ENCODE results near the gene S1PR3.

S1PR3 gene

DNA sequence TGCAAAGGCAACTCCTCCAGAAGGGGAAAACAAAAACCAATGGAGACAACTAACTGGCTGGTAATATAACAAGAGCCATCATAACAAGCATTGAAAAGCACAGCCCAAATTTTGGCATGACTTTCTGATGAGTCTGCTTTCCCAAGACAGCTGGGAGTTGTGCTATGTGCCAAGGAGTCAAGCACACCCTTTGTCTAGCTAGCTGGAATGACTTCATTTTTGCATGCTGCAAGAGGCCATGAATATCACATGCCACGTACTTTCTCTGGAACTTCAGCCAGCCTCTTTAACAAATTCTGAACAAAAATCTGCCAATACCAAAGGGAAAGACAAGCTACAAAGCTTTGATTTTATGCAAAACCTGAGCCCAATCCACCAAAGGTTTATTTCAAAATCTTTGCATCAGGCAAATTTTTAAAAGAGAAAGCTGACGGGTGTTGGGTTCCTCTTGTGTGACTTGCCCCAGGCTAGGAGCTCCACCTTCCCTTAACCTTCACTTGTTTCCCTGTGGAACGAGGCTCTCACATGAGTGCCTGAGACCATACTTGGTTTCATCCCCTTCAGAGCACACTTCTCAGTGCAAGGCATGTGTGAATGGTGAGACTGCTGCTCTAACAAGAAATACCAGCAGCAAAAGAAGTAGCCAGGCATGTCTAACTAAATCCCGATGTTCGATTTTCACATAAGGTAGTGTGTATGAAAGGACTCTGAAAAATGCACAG, 47.3 kb downstream of the S1PR3 start:
- no peak for DNase-seq (ENCODE audit: low read depth)

DNA sequence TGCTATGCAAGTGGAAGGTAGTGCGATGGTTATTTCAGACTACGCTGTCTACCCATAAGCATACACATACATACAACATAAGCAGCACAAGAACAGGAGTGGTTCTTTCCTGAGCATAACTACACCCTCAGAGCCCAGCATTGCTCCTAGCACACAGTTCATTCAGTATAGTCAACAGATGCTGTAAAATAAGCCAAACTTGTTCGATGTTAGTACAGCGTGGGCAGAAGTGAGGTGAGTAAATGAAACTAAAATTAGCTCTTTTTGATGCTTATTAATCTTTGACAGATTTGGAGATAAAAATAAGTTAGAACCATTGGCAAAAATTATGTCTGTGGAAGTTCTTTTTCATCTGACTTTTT, 47.8 kb downstream of the S1PR3 start:
- no peak for DNase-seq (ENCODE audit: low read depth)

DNA sequence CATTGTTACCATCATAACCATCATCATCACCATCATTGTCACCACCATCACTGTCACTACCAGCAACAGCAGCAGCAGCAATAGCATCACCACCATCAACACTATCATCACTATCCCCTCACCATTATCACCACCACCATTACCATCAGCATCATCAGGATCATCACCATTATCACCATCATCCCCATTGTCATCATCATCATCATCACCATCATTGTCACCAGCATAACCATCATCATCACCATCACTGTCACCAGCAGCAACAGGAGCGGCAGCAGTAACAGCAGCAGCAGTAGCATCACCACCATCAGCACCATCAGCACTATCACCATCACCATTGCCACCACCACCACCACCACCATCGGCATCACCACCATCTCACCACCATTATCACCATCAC, 48.4 kb downstream of the S1PR3 start:
- no peak for DNase-seq (ENCODE audit: low read depth)

DNA sequence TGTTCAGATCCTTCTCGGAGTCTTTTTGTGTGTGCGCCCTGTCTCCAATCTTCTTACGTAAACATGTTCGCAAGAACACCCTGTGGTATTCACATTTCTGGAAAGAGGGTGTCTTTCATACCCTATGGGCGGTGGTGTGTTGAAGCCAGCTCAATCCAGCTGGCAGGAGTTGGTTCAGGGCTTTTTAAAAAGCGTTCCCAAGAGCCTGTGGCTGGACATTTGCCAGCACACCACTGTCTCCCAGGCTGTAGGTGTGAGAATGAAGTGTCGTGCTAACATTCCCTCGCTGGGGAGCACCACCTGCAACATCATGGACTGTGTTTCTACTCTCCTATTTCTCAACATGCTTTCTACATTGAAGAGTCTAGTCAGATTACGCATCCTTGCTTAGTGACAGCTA, 51.7 kb downstream of the S1PR3 start:
- DNase-seq (ENCODE audit: low read depth), result no peak

DNA sequence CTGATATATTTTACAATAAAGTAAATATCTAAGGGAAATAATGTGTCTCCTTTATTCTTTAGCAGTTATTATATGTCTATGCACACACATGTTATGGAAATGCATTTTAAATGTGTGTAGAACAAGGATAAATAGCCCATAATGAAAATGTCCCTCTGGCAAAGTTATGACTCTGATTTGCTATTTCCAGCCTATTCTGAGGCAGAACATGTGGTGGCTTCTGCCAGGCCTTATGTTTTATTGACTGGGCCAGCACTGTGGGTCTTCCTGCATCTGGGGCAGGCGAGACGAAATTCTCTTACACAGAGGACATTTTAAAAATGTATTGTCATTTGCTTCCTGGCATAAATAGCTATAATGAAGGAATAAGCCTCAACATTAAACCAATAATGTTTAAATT, 52.8 kb downstream of the S1PR3 start:
- DNase-seq (ENCODE audit: low read depth), result no peak

DNA sequence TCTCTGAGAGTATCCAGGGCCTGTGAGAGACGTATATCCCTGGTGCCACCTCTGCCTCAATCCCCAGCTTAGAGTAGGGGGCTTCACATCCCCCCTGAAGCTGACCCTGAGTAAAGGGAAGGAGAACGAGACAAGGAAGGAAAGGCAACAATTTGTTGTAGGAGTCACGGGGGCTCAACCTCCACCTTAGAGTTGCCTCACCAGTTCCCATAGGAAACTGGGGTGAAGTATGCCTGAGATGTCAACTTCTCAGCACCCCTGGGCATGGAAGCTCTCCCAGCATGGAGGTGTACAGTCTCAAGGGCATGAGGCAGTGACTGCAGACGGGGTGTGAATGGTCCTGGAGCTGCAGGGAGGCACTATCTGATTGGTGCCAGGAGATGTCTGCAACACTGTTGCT, 53.6 kb downstream of the S1PR3 start:
- DNase-seq (ENCODE audit: low read depth), result no peak

DNA sequence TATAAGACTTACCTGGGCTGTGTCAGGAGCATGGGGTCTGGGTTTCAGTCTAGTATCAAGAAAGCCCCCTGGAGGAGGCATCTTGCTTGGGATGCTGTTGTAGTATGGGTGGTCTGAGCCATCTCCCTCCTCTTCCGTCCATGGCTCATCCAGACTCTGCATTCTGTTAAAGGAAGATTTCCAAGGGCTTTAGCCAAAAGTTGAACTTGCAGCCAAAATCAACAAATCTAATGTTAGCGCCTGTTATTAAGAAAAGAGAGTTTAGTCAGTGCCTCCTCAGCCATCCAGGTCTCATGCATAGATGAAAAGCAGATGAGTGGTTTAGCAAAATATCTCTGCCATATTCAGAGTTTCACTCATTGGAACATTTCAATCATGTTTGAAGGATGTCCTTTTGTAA, 55.6 kb downstream of the S1PR3 start:
- DNase-seq (ENCODE audit: low read depth), result no peak

DNA sequence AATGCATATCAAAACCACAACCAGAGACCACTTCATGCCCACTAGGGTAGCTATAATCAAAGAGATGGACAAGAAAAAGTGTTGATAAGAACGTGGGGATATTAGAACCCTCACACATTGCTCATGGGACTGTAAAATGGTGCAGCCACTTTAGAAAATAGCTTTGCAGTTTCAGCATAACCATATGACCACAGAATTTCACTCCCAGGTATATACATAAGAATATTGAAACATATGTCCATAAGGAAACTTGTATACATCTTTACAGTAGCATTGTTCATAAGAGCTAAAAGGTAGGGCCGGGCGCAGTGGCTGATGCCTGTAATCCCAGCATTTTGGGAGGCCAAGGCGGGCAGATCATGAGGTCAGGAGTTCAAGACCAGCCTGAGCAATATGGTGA, 56.4 kb downstream of the S1PR3 start:
- no peak for DNase-seq (ENCODE audit: low read depth)

DNA sequence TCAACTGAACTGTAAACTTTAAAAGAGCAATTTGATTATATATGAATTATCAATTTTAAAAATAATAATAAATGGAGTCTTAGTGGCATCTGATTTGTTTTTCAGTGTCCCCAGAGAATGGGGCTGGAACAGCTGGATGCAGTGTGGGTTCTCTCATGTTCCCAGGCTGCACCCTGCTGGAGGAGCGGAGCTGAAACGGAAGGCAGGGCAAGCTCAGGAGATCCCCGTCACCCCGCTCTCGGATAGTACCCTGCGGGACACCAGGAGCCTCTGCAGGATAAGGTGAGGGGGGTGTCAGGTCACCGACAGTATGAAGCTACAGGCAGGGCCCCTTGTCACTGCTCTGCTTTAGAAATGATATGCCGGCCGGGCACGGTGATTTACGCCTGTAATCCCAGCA, 57.3 kb downstream of the S1PR3 start:
- DNase-seq (ENCODE audit: low read depth), result no peak

DNA sequence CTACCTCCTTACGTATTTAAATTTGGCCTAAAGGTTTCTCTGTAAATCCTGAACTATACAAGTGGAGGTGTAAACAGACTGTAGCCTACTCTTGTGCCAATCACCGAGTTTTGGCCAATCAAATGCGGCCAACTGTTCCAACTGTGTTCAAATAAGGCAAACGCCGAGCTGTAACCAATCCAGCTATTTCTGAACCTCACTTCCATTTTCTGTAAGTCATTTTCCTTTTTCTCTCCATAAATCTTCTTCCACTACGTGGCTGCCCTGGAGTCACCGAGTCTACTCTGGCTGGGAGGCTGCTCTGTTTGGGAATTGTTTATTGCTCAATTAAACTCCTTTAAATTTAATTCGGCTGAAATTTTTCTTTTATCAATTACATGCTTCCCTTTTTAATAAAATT, 58.4 kb downstream of the S1PR3 start:
- no peak for DNase-seq (ENCODE audit: low read depth)

DNA sequence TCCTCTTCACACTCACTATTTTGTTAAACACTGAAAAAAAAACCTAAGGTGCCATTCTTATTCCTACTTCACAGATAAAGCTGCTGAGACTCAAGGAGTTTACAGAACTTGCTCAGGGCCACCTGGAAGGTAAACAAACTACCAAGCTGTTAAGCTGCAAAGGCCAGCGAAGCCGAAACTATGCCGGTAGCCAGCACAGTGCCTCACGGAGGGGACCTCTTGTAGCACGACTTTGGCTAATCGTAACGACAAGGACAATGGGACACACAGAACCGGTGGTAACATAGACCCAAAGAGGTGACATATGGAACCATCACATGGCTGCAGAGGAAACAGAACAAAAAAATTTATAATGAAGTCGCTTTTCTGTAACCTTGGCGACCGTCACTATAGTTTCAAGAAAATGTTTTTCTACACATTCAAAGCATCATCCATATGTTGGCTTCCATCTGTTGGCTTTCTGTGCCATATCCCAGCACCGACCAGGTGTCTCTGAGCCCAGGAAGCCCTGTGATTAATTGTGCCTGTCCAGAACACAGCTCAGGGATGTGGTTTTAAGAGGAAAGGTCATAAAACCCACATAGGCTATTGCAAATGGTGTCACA, 60.3 kb downstream of the S1PR3 start:
- DNase-seq (ENCODE audit: low read depth), result no peak

DNA sequence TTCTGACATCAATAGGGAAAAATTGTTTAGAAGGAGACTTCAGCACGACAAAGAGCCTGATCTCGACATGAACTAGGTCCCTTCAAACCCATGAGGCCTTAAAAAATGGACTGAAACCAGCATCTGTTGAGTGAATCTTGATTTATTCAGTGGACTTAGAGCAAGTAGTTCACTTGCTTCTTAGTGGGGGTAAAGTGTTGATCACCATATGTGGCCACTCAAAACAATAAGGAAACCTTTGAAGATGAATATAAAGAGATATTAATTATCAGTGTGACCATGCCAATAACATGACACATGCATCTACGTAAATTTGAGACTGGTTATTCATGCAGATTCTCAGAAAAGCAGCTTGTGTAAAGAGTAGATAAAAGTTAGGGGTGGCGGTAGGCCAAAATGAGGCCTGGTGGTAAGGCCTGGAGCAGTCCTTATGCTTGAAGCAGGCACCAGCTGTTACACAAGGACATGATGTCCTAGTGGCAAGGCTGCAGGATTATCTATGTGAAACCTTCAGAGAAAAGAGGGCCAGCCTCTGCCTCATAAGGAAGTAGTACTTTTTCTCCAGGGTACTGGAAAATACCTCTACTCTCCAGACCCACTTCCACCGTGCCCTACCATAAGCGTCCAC, 61.3 kb downstream of the S1PR3 start:
- no peak for DNase-seq (ENCODE audit: low read depth)

DNA sequence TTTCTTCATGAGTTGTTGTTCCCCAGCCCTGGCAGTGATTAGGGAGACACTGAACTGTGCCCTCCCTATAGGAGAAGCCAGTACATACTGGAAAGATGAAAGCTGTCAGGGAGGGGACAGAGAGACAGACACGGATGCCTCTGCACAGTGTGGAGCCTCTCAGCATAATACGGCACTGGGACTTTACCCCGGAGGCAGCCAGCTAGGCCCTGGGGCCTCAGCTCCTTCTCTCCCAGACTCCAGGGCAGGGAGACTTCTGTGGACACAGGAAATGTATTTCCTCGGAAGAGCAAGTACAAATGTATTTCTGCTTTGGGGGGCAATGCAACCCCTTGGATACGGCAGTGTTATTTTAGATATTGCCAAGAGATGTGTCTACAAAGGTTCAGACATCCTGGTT, 62.0 kb downstream of the S1PR3 start:
- DNase-seq (ENCODE audit: low read depth), result no peak

Measured in activated T-helper 1 cell treated with Interleukin-2 at 50 U/mL for 16 hours (primary cell).